Naive B cell (primary cell): ENCODE measurements around the gene NFIC. TPM values are rescaled to one million over a fixed set of nuclear protein-coding genes. Genes with fewer than 3 reads are reported as not detected.
"Not testable (repeated sequence)": the region's sequence is repeated elsewhere in the genome, so short reads cannot be mapped to it uniquely, and the experiment has no call there.

Source experiments
- ATAC-seq, 2 donors: fragments of 150-1000 bp; cut with Tn5 transposase; 2 replicates each; pipeline ENCODE4 v1.10.0; 2021; ENCODE audit warnings: low read depth in 2 of 2, mild to moderate bottlenecking in 2 of 2, moderate library complexity in 2 of 2
- DNase-seq: peaks from one replicate; pipeline ENCODE4 v3.0.0; 2022
- H3K27ac Mint-ChIP-seq, 6 donors: one replicate each; pipeline ENCODE4 v1.8.0; 2020 to 2022; ENCODE audit warnings: mild to moderate bottlenecking in 6 of 6, mixed read lengths in 6 of 6, moderate library complexity in 5 of 6, inconsistent platforms in 2 of 6
- H3K27me3 Mint-ChIP-seq, 3 donors: one replicate each; pipeline ENCODE4 v1.8.0; 2021 to 2022; ENCODE audit warnings: mixed read lengths in 3 of 3, mild to moderate bottlenecking in 1 of 3
- H3K36me3 Mint-ChIP-seq, 2 donors: one replicate each; pipeline ENCODE4 v1.8.0; 2020 to 2022; ENCODE audit warnings: mixed read lengths in 2 of 2, inconsistent platforms in 1 of 2, mild to moderate bottlenecking in 1 of 2
- H3K4me1 Mint-ChIP-seq, 3 donors: one replicate each; pipeline ENCODE4 v1.8.0; 2020 to 2022; ENCODE audit warnings: mixed read lengths in 3 of 3, inconsistent platforms in 1 of 3, mild to moderate bottlenecking in 1 of 3, moderate library complexity in 1 of 3
- H3K4me3 Mint-ChIP-seq, 8 donors: one replicate each; pipeline ENCODE4 v1.8.0; 2020 to 2022; ENCODE audit warnings: mild to moderate bottlenecking in 8 of 8, mixed read lengths in 8 of 8, moderate library complexity in 8 of 8, inconsistent platforms in 2 of 8
- H3K9me3 Mint-ChIP-seq, 7 donors: one replicate each; pipeline ENCODE4 v1.8.0; 2020 to 2022; ENCODE audit warnings: mixed read lengths in 7 of 7, mild to moderate bottlenecking in 5 of 7, inconsistent platforms in 2 of 7, moderate library complexity in 1 of 7
- polyA plus RNA-seq, 6 donors: library from polyadenylated mRNA; unstranded; fragments of 300-500 nt; fragmentation: Illumina TruSeq; gene quantifications; one replicate each; pipeline ENCODE4 v1.2.3, GENCODE V29; 2021; ENCODE audit warnings: low read depth in 6 of 6

NFIC gene
- polyA plus RNA-seq, 6 donors from 2014 or later: 3.4 to 11.4 (median 5.3) TPM; not detected in 1

DNA sequence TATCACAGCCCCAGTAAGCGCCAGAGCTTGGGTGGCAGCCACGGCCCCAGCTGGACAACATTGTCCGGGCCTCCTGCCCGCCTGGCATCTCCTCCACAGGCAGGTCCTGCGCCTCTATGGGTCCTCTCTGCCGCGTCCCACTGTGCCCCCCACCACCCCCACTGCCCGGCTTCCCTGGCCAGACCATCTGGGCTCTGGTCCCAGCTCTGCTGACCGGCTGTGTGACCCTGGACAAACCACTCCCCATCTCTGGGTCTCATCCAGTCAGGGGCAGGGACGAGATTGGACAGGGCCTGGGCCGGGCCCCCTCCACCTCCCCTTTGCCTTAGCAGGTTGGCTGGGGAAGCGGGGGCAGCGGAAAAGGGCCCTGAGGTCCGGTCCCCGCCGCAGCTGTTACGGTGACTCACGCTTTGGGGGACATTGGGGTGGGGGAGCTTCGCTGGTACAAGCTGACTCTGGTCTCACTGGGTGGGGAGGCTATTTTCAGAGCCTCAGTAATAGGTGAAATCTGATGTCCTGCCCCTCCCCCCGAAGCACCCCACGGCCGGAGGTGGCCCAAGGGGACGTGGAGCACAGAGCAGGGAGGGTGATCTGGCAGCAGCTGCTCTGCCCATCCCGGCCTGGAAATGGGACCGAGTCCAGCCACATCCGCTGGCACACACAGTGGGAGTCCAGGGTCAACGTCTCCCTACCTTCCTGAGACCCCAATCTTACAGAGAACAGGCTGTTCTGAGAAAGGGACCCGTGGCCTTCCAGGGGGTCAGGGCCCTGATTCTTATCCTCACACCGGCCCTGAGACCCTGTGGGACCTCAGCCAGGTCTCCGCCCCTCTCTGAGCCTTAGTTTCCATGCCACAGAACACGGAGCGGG is 9.1 kb downstream of the NFIC start:
- Mint-ChIP-seq H3K27ac (no peak overlapping the region), H3K27me3 (no peaks in the 10 kb centered on the region), H3K4me1 (peaks cover 16 to 35% (median 23%) of the 10 kb centered on the region in 3 donors)

DNA sequence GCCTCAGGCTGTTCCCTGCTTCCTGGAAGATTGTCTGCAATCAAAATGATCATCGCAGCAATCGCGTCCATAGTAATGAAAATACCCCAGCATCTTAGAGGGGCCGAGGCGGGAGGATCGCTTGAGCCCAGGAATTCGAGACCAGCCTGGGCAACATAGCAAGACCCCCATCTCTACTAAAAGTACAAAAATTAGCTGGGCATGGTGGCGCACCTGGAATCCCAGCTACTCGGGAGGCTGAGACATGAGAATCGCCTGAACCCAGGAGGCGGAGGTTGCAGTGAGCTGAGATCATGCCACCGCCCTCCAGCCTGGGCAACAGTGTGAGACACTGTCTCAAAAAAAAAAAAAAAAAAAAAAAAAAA is 9.7 kb downstream of the NFIC start:
- peaks cover 10 to 29% (median 17%) of the 10 kb centered on the region in 3 donors for H3K4me1 Mint-ChIP-seq
- H3K9me3 Mint-ChIP-seq, ATAC-seq, H3K27me3 Mint-ChIP-seq, DNase-seq, H3K4me3 Mint-ChIP-seq, H3K27ac Mint-ChIP-seq, H3K36me3 Mint-ChIP-seq: not testable (repeated sequence)

More for the DNA sequence above, 9.1 kb downstream of the NFIC start:
- ATAC-seq (no peak), DNase-seq (no peak)
- peaks cover 0 to 2% (median 0%) of the 10 kb centered on the region in 7 donors for H3K9me3 Mint-ChIP-seq
- H3K36me3 Mint-ChIP-seq: no peaks in the 10 kb centered on the region
- no peak overlapping the region for H3K4me3 Mint-ChIP-seq

DNA sequence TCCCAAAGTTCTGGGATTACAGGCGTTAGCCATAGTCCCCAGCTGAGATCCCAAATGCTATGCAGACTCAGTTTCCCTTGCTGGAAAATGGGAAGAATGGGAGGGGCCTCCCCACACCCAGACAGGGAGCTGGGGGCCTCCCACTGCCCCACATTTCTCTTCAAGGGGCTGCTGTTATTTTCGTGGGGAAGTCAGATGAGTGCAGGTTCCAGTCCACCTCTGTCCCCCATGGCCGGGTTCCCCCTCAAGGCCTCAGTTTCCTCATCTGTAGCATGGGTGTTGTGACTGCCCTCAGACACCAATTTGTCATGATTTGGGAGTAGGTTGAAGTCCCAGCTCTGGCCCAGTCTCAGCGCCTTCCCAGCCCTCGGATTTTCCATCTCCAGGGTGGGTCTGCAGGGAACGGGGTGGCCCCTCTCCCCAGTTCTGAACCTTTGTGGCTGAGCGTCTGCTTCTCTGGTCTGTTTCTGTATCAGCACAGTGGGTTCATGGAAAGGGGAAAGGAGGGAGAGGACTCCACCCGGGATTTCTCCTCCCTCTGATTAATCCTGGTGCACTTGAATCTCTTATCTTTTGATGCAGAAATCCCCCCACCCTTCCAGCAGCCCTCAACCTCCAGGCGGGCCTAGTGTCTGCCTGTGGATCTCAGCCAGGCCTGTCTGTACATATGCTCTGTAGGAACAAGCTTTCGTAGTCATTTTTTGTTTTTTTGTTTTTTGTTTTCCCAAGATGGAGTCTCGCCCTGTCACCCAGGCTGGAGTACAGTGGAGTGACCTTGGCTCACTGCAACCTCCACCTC is 12.2 kb downstream of the NFIC start:
- no peak for DNase-seq
- H3K27ac Mint-ChIP-seq: peak overlapping the region in 2 of 6 donors; percentile 26 to 47
- peaks cover 0 to 12% of the 10 kb centered on the region in 2 donors for H3K36me3 Mint-ChIP-seq
- no peaks in the 10 kb centered on the region for H3K27me3 Mint-ChIP-seq
- H3K9me3 Mint-ChIP-seq: peaks cover 0 to 2% (median 0%) of the 10 kb centered on the region in 7 donors
- no peak for ATAC-seq
- H3K4me1 Mint-ChIP-seq: peaks cover 8 to 24% (median 15%) of the 10 kb centered on the region in 3 donors
- no peak overlapping the region for H3K4me3 Mint-ChIP-seq

DNA sequence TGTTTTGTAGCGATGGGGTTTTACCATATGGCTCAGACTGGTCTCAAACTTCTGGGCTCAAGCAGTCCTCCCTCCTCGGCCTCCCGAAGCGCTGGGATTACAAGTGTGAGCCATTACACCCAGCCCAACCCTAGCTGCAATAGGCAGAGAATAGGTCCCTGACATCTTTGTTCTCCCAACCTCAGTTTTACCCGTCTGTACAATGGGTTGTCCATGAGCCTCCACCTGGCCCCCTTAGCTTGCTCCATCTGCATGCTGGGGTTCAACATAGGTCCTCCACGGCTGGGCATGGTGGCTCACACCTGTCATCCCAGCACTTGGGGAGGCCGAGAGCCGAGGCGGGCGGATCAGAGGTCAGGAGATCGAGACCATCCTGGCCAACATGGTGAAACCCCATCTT is 14.4 kb downstream of the NFIC start:
- H3K4me1 Mint-ChIP-seq: peaks cover 8 to 12% (median 11%) of the 10 kb centered on the region in 3 donors
- no peaks in the 10 kb centered on the region for H3K27me3 Mint-ChIP-seq
- H3K4me3 Mint-ChIP-seq: no peak overlapping the region
- H3K36me3 Mint-ChIP-seq: peaks cover 0 to 12% of the 10 kb centered on the region in 2 donors
- H3K9me3 Mint-ChIP-seq: no peaks in the 10 kb centered on the region
- ATAC-seq (no peak), DNase-seq (no peak)
- peak overlapping the region in 1 of 6 donors; percentile 39 for H3K27ac Mint-ChIP-seq

DNA sequence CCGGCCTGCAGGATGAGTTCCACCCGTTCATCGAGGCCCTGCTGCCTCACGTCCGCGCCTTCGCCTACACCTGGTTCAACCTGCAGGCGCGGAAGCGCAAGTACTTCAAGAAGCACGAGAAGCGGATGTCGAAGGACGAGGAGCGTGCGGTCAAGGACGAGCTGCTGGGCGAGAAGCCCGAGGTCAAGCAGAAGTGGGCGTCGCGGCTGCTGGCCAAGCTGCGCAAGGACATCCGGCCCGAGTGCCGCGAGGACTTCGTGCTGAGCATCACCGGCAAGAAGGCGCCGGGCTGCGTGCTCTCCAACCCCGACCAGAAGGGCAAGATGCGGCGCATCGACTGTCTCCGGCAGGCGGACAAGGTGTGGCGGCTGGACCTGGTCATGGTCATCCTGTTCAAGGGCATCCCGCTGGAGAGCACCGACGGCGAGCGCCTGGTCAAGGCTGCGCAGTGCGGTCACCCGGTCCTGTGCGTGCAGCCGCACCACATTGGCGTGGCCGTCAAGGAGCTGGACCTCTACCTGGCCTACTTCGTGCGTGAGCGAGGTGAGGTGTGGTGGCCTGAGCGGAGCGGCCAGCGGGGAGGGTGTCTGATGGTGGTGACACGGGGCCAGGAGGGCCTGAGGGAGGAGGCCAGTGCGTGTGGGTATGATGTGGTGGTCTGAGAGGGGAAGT is 15.5 kb downstream of the NFIC start:
- peak overlapping the region in 1 of 6 donors; percentile 67 for H3K27ac Mint-ChIP-seq
- H3K36me3 Mint-ChIP-seq: peaks cover 0 to 12% of the 10 kb centered on the region in 2 donors
- H3K4me3 Mint-ChIP-seq: no peak overlapping the region
- DNase-seq: no peak
- H3K27me3 Mint-ChIP-seq: no peaks in the 10 kb centered on the region
- H3K4me1 Mint-ChIP-seq: peaks cover 8 to 12% (median 11%) of the 10 kb centered on the region in 3 donors
- no peaks in the 10 kb centered on the region for H3K9me3 Mint-ChIP-seq
- ATAC-seq: no peak

DNA sequence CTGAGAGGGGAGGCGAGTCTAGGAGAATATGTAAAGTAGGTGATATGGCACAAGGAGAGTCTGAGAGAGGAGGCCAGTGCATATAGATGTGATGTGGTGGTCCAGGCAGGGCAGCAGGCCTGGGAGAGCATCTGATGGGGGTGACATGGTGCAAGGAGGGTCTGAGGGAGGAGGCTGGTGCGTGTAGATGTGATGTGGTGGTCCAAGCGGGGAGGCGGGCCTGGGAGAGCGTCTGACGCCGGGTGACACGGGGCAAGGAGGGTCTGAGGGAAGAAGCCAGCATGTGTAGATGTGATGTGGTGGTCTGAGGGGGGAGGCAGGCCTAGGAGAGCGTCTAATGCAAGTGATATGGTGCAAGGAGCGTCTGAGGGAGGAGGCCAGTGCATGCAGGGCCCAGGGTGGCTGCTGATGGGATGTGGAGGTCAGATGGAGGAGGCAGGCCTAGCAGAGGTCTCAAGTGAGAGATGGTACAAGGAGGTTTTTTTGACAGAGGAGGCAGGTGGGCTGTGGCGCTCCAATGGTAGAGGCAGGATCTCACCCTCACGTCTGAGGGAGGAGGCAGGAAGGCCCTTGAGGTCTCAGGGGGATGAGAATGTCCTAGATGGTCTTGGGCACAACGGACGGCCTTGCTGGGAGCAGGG is 16.2 kb downstream of the NFIC start:
- H3K4me3 Mint-ChIP-seq: peak overlapping the region in 1 of 8 donors; percentile 47
- peak overlapping the region in 3 of 6 donors; percentile 3 to 22 (median 9) for H3K27ac Mint-ChIP-seq
- peaks cover 0 to 12% of the 10 kb centered on the region in 2 donors for H3K36me3 Mint-ChIP-seq

DNA sequence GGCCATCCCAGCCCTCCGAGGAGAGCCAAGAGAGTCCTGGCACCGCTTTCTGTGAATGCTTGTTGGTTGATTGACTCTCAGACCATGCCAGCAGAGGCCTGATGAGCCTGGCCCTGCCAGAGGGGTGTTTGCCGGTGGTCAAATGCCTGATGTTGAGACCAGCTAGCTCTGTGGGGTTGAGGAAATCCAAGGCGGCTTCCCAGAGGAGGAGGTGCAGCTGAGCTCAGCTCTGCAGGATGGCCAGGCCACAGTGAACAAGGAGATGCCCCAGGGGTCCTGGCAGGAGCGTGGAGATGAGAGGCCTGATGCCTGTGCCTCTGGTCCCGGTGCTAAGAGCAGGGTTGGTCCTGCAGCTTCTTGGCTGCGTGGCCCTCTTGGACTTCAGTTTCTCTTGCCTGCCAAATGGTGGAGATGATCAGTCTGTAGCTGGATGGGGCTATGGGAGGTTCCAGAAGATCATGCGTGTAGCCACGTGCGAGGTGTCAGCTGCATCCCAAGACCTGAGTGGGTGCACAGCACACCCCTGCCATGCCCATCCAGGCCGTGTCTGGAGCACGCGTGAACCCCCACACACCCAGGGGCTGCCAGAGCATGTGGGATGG is 16.8 kb downstream of the NFIC start:
- DNase-seq: no peak
- Mint-ChIP-seq H3K4me1 (peaks cover 8 to 12% (median 11%) of the 10 kb centered on the region in 3 donors), H3K36me3 (peaks cover 0 to 12% of the 10 kb centered on the region in 2 donors), H3K27me3 (no peaks in the 10 kb centered on the region), H3K9me3 (no peaks in the 10 kb centered on the region), H3K4me3 (no peak overlapping the region), H3K27ac (no peak overlapping the region)
- no peak for ATAC-seq

More for the DNA sequence above, 16.2 kb downstream of the NFIC start:
- no peak for DNase-seq
- Mint-ChIP-seq H3K4me1 (peaks cover 8 to 12% (median 11%) of the 10 kb centered on the region in 3 donors), H3K9me3 (no peaks in the 10 kb centered on the region), H3K27me3 (no peaks in the 10 kb centered on the region)
- ATAC-seq: no peak

DNA sequence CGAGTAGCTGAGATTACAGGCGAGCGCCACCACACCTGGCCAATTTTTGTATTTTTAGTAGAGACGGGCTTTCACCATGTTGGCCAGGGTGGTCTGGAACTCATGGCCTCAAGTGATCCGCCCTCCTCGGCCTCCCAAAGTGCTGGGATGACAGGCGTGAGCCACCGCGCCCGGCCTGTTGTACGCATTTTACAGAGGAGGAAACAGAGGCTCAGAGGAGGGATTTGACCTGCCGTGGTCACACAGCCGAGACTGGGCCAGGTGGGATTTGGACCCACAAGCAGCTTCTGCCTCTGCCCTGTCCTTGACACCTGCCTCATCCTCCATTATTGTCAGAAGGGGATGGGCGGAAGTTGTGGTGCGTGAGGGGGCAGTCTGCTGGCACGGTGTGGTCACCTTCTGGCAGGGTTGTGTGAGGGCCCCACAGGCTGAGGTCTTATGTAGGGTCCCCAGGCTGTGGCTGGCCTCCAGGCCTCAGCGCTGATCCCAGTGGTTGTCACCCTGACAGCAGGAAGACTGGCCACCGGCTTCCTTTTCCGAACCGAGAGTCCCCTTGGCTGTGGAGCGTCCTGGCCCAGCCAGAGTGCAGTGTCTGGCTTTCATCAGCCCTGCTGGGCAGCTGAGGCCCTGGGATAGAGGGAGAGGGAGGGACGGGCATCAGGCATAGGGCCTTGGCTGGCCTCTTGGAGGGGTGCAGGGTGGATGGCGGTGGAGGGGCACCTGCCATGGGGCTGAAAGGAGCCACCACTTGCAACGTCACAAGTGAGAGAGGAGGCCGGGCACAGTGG is 20.3 kb downstream of the NFIC start:
- H3K4me1 Mint-ChIP-seq: peaks cover 6 to 17% (median 12%) of the 10 kb centered on the region in 3 donors
- no peaks in the 10 kb centered on the region for H3K27me3 Mint-ChIP-seq
- DNase-seq: no peak
- no peak for ATAC-seq
- H3K36me3 Mint-ChIP-seq: peaks cover 0 to 12% of the 10 kb centered on the region in 2 donors
- no peak overlapping the region for H3K27ac Mint-ChIP-seq
- H3K4me3 Mint-ChIP-seq: no peak overlapping the region
- no peaks in the 10 kb centered on the region for H3K9me3 Mint-ChIP-seq

DNA sequence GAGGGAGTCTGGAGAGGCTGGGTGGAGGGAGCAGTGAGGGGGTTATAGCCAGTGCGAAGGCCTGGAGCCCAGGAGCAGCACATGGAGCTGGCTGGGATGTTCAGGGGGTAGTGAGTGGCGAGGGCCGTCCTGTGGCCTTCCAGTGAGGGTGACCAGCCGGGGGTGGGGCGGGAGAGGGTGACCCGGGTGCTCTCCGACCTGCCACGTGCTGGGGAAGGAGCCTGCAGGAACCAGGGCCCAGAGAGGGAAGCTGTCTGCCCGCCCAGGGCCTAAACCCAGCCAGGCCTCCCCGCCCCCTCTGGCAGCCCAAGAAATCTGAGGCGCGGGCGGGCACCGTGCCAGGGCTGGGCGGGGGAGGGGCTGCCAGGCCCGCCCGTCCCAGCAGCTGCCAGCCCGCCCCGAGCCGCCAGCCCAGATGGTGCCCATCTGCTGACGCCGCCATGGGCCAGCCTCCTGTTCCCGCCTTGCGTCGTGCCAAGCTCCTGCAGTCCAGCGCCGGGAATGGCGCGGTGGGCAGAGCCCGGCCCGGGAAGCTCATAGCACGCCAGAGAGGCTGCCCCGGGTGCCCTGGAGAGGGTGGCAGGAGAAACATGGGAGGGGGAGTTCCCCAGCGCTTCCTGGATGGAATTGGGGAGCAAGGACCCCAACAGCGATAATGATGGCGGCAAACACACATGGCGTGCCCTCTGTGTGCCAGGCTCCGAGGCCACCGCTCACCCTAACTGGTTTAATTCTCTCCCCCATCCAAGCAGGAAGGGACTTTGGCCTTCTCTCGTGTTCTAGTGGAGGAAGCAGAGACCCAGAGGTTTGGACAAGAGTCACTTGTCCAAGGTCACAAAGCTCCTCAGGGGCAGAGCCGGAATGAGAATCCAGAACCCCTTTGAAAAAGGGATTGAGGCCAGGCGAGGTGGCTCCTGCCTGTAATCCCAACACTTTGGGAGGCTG is 21.5 kb downstream of the NFIC start:
- H3K4me1 Mint-ChIP-seq: peaks cover 2 to 7% (median 3%) of the 10 kb centered on the region in 3 donors
- no peak overlapping the region for H3K27ac Mint-ChIP-seq
- no peak for DNase-seq
- H3K4me3 Mint-ChIP-seq: no peak overlapping the region
- peaks cover 0 to 2% of the 10 kb centered on the region in 2 donors for H3K36me3 Mint-ChIP-seq
- no peak for ATAC-seq
- H3K9me3 Mint-ChIP-seq: peaks cover 0 to under 1% (median 0%) of the 10 kb centered on the region in 7 donors
- no peaks in the 10 kb centered on the region for H3K27me3 Mint-ChIP-seq

DNA sequence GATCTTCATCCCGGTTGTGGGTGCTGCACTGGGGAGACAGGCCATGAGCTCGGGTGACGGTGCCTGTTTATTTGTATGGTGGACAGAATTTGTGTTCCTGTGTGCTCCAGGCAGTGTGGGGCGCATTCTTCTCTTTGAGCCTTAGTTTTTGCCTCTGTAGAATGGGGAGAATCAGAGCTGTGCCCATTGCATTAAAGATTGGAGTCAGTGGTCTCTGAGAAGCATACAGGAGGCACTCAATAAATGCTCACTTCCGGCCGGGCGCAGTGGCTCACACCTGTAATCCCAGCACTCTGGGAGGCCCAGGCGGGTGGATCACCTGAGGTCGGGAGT is 23.0 kb downstream of the NFIC start:
- Mint-ChIP-seq H3K36me3 (no peaks in the 10 kb centered on the region), H3K4me3 (no peak overlapping the region)
- no peak for ATAC-seq

DNA sequence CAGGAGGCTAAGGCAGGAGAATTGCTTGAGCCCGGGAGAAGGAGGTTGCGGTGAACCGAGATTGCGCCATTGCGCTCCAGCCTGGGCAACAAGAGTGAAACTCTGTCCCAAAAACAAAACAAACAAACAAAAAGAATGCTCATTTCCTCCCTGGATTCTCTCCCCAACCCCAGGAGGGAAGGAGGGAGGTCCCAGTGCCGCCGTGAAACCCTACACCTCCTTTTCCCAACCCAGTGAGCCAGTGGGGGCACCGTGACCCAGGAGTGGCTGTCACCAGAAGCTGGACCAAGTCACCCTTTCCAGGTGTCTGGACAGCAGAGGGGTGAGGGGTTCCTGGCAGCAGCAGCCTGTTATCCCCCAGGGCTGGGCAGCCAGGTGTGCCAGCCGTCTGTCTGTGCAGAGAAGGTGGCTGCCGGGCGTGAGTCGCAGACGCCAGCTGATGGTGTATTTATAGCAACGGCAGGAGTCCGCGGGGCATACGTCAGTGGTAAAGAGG is 23.5 kb downstream of the NFIC start:
- DNase-seq (no peak), ATAC-seq (no peak)
- peak overlapping the region in 1 of 8 donors; percentile 22 for H3K4me3 Mint-ChIP-seq
- H3K4me1 Mint-ChIP-seq: peaks cover 0 to 6% (median 2%) of the 10 kb centered on the region in 3 donors
- peak overlapping the region in 2 of 6 donors; percentile 84 to 86 for H3K27ac Mint-ChIP-seq
- no peaks in the 10 kb centered on the region for H3K36me3 Mint-ChIP-seq
- H3K9me3 Mint-ChIP-seq: peaks cover 0 to 2% (median 0%) of the 10 kb centered on the region in 7 donors
- H3K27me3 Mint-ChIP-seq: no peaks in the 10 kb centered on the region

More for the DNA sequence above, 23.0 kb downstream of the NFIC start:
- Mint-ChIP-seq H3K4me1 (peaks cover 0 to 6% (median 2%) of the 10 kb centered on the region in 3 donors), H3K9me3 (peaks cover 0 to 2% (median 0%) of the 10 kb centered on the region in 7 donors), H3K27me3 (no peaks in the 10 kb centered on the region), H3K27ac (no peak overlapping the region)
- DNase-seq: no peak
